Neural cell (in vitro differentiated cells): Measurements from ENCODE around the gene TCF4. TPM values are rescaled to one million over a fixed set of nuclear protein-coding genes. Genes with fewer than 3 reads are reported as not detected.

Experiments used
- H2AFZ ChIP-seq: fragments of 200-600, 300-800 bp; sonication (generic), shearing (Covaris generic); 2 replicates; pipeline ENCODE4 v1.6.0; 2014; ENCODE audit warnings: low read depth, mild to moderate bottlenecking, antibody characterized with exemption, low read length, moderate library complexity
- H3F3A ChIP-seq: fragments of 200-600 bp; shearing (Covaris generic); 2 replicates; pipeline ENCODE4 v1.6.1; 2016; ENCODE audit warnings: mild to moderate bottlenecking, moderate library complexity, mixed read lengths, antibody characterized with exemption, low read length; ENCODE audit not compliant: insufficient read depth, poor library complexity, severe bottlenecking
- H3K27ac ChIP-seq: fragments of 200-600, 300-800 bp; sonication (generic), shearing (Covaris generic); 2 replicates; pipeline ENCODE4 v1.5.1; 2014; ENCODE audit warnings: mild to moderate bottlenecking, low read length, moderate library complexity
- H3K27me3 ChIP-seq: fragments of 300-800, 200-600 bp; sonication (generic), shearing (Covaris generic); 2 replicates; pipeline ENCODE4 v1.6.0; 2014; ENCODE audit warnings: mild to moderate bottlenecking, low read depth, low read length, moderate library complexity; ENCODE audit not compliant: insufficient read depth
- H3K36me3 ChIP-seq: fragments of 300-800, 200-600 bp; sonication (generic), shearing (Covaris generic); 2 replicates; pipeline ENCODE4 v1.5.1; 2014; ENCODE audit warnings: mild to moderate bottlenecking, antibody characterized with exemption, low read length, moderate library complexity; ENCODE audit not compliant: insufficient read depth
- H3K4me2 ChIP-seq: fragments of 300-800, 200-600 bp; sonication (generic), shearing (Covaris generic); 2 replicates; pipeline ENCODE4 v1.6.0; 2014; ENCODE audit warnings: mild to moderate bottlenecking, low read length
- H3K4me3 ChIP-seq: fragments of 300-800, 200-600 bp; sonication (generic), shearing (Covaris generic); 2 replicates; pipeline ENCODE4 v1.5.1; 2014; ENCODE audit warnings: mild to moderate bottlenecking, low read length, moderate library complexity
- H3K79me2 ChIP-seq: fragments of 200-600 bp; shearing (Covaris generic); replicated peaks from 2 replicates; pipeline ENCODE4 v1.6.0; 2014; ENCODE audit warnings: mild to moderate bottlenecking, low read length, moderate library complexity; ENCODE audit not compliant: insufficient read depth
- H3K9ac ChIP-seq: fragments of 300-800, 200-600 bp; sonication (generic), shearing (Covaris generic); 2 replicates; pipeline ENCODE4 v1.6.1; 2016; ENCODE audit warnings: mild to moderate bottlenecking, low read length, mixed read lengths
- H3K9me2 ChIP-seq: fragments of 200-600 bp; shearing (Covaris generic); 2 replicates; pipeline ENCODE4 v1.6.1; 2016; ENCODE audit warnings: mild to moderate bottlenecking, low read length, mixed read lengths; ENCODE audit not compliant: insufficient read depth
- H3K9me3 ChIP-seq: fragments of 200-600, 300-800 bp; sonication (generic), shearing (Covaris generic); 2 replicates; pipeline ENCODE4 v1.6.1; 2016; ENCODE audit warnings: mild to moderate bottlenecking, mixed run types, low read length, moderate library complexity, mixed read lengths
- H4K20me1 ChIP-seq: fragments of 200-600 bp; shearing (Covaris generic); 2 replicates; pipeline ENCODE4 v1.6.1; 2016; ENCODE audit warnings: mild to moderate bottlenecking, mixed run types; ENCODE audit not compliant: insufficient read depth
- EP300 ChIP-seq: fragments of 450-650 bp; conservative IDR thresholded peaks from 2 replicates; pipeline ENCODE4 v1.6.1; 2014; ENCODE audit warnings: antibody characterized with exemption, mild to moderate bottlenecking, moderate library complexity; ENCODE audit not compliant: poor library complexity, severe bottlenecking
- EZH2 ChIP-seq: fragments of 200-600, 300-800 bp; shearing (Covaris generic), sonication (generic); IDR thresholded peaks from 2 replicates; pipeline ENCODE4 v1.6.1; 2014; ENCODE audit warnings: antibody characterized with exemption, low read length, borderline replicate concordance, mild to moderate bottlenecking; ENCODE audit not compliant: insufficient read depth, poor library complexity, severe bottlenecking
- MXI1 ChIP-seq: fragments of 450-650 bp; conservative IDR thresholded peaks from 2 replicates; pipeline ENCODE4 v1.6.1; 2014; ENCODE audit warnings: antibody characterized with exemption, mild to moderate bottlenecking; ENCODE audit not compliant: poor library complexity, severe bottlenecking
- POLR2AphosphoS5 ChIP-seq: IDR thresholded peaks from 2 replicates; pipeline ENCODE4 v1.6.1; 2012
- RAD21 ChIP-seq: fragments of 450-650 bp; conservative IDR thresholded peaks from 2 replicates; pipeline ENCODE4 v1.6.1; 2014; ENCODE audit warnings: antibody characterized with exemption, mild to moderate bottlenecking, moderate library complexity
- SMC3 ChIP-seq: fragments of 450-650 bp; conservative IDR thresholded peaks from 2 replicates; pipeline ENCODE4 v1.6.1; 2014; ENCODE audit warnings: antibody characterized with exemption, mild to moderate bottlenecking, moderate library complexity; ENCODE audit not compliant: poor library complexity
- TAF1 ChIP-seq: IDR thresholded peaks from 2 replicates; pipeline ENCODE4 v1.6.1; 2012; ENCODE audit warnings: low read depth
- polyA plus RNA-seq: library from polyadenylated mRNA; depleted of rRNA; stranded (reverse); fragments of >200 nt; gene quantifications from 2 replicates; pipeline ENCODE4 v1.2.3, GENCODE V29; 2014
- TF ChIP-seq, protein P1 (sequence below): fragments of 450-650 bp; IDR thresholded peaks from 2 replicates; pipeline ENCODE4 v1.5.1; 2014; ENCODE audit warnings: antibody characterized with exemption, mild to moderate bottlenecking, moderate library complexity; ENCODE audit not compliant: poor library complexity, severe bottlenecking
- TF ChIP-seq, protein P2 (sequence below): IDR thresholded peaks from 2 replicates; pipeline ENCODE4 v1.6.1; 2012; ENCODE audit warnings: borderline replicate concordance

TCF4 gene
- polyA plus RNA-seq, 1 donor from 2014 or later: 7.0 TPM

DNA sequence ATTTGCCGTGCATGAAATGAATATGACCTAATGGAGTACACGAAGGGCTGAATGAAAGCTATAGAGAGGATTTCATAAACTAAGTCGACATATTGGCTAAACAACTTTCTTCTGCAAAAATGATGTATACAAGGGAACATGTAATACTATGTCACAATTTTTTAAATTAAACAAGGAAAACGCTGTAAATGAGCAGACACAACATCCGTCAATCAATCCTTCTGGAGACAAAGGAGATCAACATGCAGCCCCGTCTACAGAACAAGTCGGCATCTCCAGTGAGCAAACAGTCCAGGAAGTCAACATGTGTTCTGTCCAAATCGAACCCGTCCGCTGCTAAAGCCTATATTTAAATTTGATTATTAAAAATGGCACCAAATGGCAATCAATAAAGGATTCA is 180.8 kb downstream of the TCF4 start:
- Histone ChIP-seq H3K9ac (no peak overlapping the region), H3K79me2 (peaks cover 11% of the 10 kb centered on the region), H3K9me3 (no peaks in the 10 kb centered on the region), H2AFZ (no peak overlapping the region), H3K27me3 (no peaks in the 10 kb centered on the region), H4K20me1 (no peaks in the 10 kb centered on the region), H3F3A (no peaks in the 10 kb centered on the region), H3K4me2 (no peak overlapping the region), H3K27ac (no peak overlapping the region), H3K36me3 (no peaks in the 10 kb centered on the region), H3K9me2 (no peaks in the 10 kb centered on the region), H3K4me3 (no peak overlapping the region)
- TF ChIP-seq, protein P1, sequence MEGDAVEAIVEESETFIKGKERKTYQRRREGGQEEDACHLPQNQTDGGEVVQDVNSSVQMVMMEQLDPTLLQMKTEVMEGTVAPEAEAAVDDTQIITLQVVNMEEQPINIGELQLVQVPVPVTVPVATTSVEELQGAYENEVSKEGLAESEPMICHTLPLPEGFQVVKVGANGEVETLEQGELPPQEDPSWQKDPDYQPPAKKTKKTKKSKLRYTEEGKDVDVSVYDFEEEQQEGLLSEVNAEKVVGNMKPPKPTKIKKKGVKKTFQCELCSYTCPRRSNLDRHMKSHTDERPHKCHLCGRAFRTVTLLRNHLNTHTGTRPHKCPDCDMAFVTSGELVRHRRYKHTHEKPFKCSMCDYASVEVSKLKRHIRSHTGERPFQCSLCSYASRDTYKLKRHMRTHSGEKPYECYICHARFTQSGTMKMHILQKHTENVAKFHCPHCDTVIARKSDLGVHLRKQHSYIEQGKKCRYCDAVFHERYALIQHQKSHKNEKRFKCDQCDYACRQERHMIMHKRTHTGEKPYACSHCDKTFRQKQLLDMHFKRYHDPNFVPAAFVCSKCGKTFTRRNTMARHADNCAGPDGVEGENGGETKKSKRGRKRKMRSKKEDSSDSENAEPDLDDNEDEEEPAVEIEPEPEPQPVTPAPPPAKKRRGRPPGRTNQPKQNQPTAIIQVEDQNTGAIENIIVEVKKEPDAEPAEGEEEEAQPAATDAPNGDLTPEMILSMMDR: no peak
- no peak for TF ChIP-seq MXI1
- no peak for TF ChIP-seq POLR2AphosphoS5
- no peak for TF ChIP-seq EZH2
- TF ChIP-seq, protein P2, sequence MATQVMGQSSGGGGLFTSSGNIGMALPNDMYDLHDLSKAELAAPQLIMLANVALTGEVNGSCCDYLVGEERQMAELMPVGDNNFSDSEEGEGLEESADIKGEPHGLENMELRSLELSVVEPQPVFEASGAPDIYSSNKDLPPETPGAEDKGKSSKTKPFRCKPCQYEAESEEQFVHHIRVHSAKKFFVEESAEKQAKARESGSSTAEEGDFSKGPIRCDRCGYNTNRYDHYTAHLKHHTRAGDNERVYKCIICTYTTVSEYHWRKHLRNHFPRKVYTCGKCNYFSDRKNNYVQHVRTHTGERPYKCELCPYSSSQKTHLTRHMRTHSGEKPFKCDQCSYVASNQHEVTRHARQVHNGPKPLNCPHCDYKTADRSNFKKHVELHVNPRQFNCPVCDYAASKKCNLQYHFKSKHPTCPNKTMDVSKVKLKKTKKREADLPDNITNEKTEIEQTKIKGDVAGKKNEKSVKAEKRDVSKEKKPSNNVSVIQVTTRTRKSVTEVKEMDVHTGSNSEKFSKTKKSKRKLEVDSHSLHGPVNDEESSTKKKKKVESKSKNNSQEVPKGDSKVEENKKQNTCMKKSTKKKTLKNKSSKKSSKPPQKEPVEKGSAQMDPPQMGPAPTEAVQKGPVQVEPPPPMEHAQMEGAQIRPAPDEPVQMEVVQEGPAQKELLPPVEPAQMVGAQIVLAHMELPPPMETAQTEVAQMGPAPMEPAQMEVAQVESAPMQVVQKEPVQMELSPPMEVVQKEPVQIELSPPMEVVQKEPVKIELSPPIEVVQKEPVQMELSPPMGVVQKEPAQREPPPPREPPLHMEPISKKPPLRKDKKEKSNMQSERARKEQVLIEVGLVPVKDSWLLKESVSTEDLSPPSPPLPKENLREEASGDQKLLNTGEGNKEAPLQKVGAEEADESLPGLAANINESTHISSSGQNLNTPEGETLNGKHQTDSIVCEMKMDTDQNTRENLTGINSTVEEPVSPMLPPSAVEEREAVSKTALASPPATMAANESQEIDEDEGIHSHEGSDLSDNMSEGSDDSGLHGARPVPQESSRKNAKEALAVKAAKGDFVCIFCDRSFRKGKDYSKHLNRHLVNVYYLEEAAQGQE: no peak
- TF ChIP-seq TAF1: no peak
- TF ChIP-seq SMC3: no peak
- TF ChIP-seq EP300: no peak
- TF ChIP-seq RAD21: no peak

- Histone ChIP-seq H2AFZ (no peak overlapping the region), H3K27ac (no peak overlapping the region), H4K20me1 (no peaks in the 10 kb centered on the region), H3K9me3 (no peaks in the 10 kb centered on the region), H3K27me3 (no peaks in the 10 kb centered on the region), H3K9ac (no peak overlapping the region), H3K79me2 (peaks cover 11% of the 10 kb centered on the region), H3K4me2 (no peak overlapping the region), H3K4me3 (no peak overlapping the region), H3F3A (no peaks in the 10 kb centered on the region), H3K36me3 (no peaks in the 10 kb centered on the region), H3K9me2 (no peaks in the 10 kb centered on the region)
- TF ChIP-seq MXI1 (no peak), SMC3 (no peak), POLR2AphosphoS5 (no peak), EP300 (no peak), TAF1 (no peak), EZH2 (no peak), RAD21 (no peak)
- TF ChIP-seq, protein P2: no peak
- TF ChIP-seq, protein P1: no peak
Measured at GRCh38 chr18:55406451-55406991, 181.5 kb downstream of the TCF4 start.
